HG03045 (cell line): ENCODE data around the gene ENAM.
"Not testable (repeated sequence)": the region's sequence is repeated elsewhere in the genome, so short reads cannot be mapped to it uniquely, and the experiment has no call there.

ENCODE experiments used
- ATAC-seq: cut with Tn5 transposase; IDR thresholded peaks from one replicate; pipeline ENCODE4 v1.9.1; 2021; ENCODE audit warnings: mild to moderate bottlenecking, moderate library complexity; ENCODE audit not compliant: unreplicated experiment

ENAM gene

DNA sequence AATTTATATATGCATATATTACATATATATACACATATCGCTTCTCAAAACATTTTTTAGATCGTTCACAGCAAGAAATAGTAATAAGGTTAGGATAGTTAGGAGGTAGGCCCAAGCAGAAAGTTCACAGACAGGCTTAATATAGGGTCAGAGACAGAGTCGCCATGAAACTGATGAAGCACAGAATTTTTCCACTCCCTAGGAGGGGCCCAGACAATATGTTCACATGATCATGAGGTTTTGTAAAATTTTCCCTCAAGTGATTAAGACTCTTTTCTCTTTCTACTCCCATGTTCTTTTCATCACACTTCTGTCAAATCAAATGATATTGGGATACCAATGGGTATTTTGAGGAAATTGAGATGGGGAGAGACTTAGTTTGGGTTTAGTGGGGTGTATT is 5.2 kb upstream of the ENAM start:
- no peak for ATAC-seq

DNA sequence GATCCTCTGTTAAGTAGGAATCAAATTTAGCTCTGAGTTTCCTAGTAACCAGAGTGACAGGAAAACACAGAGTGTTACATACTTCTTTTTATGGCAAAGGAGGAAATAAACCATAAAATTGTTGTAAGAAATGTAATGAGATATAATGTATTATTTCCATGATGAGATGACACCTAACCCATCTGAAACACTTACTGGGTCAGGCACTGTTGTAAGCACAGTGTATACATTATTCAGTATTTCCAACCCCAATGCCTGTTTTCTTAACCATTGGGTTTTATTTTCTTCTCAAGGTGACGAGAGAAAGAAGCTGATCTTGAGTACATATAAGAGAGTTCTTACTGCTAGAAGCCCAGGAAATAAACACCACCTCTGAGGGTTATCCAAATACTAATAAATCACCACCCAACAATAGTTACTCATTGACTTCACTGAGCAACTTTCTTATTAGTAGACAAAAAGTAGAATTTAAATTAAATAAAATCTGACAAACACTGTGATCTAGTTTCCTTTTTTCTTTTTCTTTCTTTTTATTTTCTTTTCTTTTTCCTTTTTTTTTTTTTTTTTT is 4.2 kb upstream of the ENAM start:
- ATAC-seq: no peak

DNA sequence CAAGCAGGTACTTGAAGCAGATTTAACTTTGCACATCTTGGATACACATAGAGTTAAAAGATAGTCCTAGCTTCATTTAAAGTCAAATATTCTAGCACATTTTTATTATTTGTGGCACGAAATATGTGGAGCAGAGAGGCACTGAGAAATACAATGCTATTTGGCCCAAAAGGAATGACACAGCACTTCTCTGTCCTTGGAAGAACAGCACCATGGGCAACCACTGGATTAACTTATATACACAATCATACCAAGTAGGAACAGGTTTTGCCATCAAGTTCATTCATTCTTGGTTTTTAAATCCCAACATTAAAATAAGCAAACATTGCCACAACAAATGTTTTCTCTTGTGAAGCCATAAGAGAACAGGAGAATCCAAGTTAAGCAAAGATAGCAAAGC is 924 bp upstream of the ENAM start:
- ATAC-seq: no peak

DNA sequence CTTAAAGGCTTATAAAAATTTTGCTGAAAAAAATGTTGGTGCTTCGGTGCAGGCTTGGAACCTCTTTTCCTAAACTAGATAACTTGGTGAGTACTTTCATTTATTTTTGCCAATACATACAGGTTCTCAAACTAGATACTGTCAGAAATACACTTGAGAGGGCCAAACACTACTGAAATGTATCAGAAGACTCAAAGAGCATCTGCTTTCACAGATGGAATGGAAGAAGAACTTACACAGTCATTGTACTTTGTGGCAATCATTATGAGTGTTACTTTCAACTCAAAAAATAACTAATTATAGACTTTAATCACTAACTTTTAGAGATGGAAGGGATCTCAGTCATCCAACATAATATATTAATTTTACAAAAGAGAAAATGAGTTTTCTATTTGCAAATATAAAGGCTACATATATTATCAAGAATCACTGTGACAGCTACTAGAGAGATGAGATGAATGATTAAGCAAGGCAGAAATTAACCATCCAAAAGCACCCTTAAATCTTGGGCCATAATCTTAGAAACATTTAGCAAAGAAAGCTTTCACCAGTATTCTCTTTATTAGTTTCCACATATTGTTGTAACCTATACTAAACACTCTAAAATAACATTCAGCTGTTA is 1.0 kb downstream of the ENAM start:
- ATAC-seq: no peak

DNA sequence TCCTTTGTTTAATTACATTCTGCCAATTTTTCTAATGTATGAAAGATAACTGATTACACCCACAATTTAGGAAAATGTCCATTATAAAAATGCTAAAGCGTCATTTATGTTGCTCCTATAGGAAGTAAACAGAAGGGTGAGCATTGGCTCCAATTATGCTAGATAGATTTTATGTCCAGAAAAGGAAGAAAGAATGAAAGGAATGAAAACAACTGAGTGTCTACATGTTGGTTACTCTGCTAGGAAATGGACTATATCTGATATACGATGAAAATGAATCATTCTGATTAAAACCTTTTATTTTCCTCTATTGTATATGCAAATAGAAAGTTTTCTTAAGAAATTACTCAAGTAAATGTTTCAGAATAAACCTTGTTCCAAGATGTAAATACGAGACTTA is 1.6 kb downstream of the ENAM start:
- ATAC-seq: no peak

DNA sequence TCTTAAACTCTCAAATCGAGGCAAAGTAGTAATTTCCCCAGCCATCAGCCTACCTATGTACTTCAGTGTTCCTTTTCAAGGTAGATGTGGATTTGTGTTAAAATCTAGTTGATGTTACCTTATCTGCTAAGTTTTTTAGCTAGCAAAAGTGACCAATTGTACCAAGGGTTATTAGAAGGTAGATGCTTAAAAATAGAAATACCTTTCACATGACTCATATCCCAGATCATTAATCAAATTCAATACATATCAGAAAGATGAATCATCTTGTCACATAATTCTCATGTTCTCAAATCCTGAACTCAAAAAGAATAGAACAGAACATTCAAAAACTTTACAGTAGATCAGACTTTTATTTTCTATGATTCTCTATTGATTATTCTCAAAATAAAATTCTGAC is 3.5 kb downstream of the ENAM start:
- ATAC-seq: no peak

DNA sequence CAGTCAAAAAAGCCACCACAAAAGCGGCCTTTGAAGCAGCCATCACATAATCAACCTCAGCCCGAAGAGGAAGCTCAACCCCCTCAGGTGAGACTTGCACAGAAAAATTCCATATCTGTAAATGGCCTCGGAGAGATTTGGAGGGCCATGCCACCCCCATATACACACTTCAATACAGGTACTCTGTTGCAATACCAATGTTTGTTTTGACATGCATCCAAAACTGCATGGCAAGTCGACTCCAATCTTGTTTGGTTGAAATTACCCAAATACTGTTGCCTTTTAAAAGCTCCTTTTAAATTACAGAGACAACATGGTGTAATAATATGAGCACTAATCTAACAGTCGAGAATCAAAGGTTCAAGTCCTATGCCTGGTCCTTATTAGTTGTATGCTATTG is 5.9 kb downstream of the ENAM start:
- no peak for ATAC-seq

DNA sequence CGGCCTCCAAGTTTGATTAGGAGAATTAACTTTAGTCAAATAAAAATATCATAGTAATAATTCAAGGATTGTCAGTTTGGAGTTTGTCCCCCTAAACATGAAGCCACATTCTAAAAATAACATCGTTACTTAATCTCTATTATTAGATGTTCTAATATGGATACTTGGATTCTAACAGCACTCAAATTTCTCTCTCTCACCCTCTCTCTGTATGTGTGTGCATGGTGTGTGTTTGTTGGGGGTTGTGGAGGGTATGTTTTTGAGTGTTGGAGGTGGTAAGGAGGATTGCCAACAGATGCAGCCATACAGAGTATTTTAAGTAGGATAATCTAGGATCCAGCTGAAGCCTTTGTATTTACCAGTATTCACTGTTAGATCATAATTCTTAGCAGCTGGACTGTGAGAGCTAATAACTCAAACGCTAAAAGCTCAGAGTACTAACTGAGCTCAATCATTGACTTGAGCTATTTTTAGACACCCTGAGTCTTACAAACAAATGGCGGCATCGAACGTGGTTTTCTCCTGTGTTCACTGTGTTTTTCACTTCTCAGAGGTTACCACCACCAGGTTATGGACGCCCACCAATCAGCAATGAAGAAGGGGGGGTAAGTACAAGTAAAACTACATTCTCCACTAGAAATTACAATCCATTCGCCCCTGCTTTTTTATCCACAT is 8.8 kb downstream of the ENAM start:
- ATAC-seq: no peak

DNA sequence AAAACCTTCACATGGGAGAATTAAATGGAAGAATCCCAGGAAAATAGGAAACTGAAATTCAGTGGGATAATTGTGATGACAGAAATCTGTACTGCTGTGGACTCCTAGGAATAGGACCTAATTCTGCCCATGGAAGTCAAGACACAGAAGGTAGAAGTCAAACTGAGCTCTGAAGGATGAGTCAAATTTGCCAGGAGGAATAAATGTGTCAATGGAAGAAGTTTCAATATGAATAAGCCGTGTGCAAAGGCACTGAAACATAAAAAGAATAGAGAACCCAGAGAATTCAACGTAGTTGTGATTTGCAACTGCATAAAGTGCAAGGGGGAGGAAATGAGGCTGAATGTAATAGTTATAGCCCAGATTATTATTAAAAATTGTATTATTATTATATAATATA is 11.6 kb downstream of the ENAM start:
- no peak for ATAC-seq

DNA sequence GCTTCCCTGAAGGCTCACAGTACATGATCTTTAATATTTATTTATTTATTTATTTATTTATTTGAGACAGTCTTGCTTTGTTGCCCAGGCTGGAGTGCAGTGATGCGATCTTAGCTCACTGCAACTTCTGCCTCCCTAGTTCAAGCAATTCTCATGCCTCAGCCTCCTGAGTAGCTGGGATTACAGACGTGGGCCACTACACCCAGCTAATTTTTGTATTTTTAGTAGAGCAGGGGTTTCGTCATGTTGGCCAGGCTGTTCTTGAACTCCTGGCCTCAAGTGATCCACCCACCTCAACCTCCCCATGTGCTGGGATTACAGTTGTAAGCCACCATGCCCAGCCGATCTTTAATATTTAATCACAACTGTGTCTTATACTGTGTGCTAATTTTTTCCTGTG is 22.2 kb downstream of the ENAM start:
- not testable (repeated sequence) for ATAC-seq

DNA sequence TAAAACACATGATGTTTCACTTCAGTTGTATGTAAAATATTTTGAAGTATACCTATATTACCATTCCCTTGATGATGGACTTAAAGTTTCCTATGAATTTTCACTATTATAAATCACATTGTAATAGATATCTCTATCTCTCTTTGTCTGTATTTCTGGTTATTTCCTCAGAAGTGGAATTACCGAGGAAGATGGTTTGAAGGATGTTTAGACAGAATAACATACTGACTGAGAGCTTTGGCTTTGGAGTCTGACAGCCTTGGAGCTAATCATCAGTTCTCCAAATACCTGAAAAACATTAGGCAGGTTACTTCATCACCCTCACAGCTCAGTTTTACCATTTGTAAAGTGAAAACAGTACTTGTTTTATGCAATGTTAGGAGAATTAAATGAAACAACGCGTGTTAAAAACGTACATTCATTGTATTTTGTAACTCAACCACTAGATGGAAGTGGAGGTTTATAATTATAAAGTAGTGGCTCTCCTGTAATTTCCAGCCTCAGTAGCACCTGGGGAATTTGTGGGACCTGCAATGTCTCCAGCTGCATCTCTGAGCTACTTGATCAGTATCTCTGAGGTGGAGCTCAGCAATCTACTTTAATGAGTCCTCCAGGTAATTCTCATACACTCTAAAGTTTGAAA is 23.4 kb downstream of the ENAM start:
- ATAC-seq: no peak

DNA sequence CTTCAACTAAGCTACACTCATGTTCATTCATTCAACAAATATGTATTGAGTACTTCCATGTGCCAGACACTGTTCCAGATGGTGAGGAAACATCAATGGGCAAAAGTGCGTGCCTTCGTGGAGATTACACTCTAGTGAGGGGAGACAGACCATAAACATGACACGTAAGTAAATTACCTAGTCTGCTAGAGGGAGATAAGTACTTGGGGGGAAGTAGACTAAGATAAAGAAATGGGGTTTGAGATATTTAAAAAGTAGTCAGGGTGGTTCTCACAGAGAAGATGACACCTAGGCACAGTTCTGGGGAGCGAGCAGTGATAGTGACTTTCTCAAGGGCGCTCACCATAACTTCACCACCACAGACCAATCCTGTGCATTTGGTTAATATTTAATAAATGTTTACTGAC is 26.1 kb downstream of the ENAM start:
- no peak for ATAC-seq

DNA sequence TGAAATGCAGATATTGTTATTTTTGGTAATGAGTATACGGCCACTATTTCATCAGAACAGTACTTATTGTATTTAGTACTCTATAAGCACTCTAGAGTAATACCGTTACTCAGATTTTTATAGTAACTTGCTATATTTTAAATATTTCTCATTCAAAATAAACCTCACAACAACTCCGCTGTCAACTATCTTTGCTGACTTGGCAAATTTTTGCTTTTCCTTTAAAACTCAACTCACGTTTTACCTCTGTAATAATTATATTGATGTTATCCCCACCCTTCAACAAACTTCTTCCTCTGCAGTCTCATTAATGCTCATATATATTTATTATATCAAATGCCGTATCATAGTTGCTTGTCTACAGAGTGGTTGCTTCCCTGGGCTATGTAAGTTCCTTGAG is 28.8 kb downstream of the ENAM start:
- no peak for ATAC-seq

DNA sequence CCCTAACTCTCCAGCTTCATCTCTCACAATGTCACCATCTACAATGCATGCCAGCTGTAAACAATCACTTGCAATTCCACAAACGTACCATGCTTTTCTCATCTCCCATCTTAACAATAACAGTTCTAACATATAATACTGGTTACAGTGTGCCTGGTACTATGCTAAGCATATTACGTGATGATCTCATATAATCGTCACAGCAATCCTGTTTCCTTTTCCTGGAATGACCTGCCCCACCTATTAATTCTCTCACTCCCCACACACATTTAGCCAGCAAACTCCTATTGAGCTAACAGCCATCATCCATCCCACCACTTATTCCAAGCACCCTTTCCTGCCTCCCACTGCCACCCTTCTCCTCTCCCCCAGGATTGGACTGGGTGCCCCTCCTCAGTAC is 29.9 kb downstream of the ENAM start:
- no peak for ATAC-seq

DNA sequence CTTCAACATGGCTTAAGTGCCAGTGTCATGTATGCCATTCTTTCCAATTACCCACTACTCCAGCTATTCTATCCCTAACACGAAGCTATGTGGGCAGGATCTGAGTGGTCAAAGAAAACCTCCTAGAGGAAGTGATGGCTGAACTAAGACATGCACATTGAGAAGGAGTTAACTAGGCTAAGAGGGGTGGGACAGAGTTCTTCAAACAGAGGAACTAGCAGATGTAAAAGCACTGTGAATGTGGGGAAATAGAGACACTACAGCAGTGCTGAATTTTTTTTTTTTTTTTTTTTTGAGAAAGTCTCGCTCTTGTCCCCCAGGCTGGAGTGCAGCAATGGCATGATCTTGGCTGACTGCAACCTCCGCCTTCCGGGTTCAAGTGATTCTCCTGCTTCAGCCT is 31.6 kb downstream of the ENAM start:
- ATAC-seq: no peak

DNA sequence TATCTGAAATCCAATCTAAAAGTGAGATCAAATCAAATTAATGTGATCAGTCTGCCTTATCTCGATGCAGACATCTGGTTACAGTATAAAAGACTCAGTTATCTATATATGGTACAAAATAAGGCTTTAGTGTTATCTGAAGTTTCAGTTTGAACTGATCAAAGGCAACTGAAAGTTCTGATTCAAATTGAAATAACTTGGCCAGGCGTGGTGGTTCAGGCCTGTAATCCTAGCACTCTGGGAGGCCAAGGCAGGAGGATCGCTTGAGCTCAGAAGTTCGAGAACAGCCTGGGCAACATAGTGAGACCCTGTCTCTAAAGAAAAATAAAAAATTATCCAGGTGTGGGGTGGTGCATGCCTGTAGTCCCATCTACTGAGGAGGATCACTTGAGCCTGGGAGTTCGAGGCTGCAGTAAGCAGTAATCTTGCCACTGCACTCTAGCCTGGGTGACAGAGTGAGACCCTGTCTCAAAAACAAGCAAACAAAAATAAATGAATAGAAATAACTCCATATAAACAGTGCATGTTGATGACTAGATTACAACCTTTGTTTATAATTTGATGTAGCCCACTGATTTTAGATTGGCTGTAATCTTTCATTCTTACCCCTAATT is 32.9 kb downstream of the ENAM start:
- ATAC-seq: peak; percentile 59

DNA sequence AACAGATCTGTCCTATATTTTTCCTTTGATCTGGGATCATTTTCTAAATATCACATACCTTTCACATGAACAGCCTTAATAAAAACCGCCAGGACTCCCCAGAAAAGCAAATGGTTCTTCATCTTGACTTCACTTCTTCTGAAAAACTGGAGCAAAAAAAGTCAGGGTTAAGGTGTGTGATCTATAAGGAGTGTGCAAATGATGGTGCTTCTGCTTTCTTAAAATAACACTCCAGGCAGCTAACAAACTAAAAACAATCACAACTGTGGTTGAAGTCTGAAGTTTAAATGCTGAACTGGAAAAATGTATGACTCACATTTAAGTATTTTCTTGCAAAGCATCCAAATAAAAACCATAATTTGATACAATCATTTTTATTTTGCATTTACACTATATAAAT is 37.8 kb downstream of the ENAM start, which contains the start of gene JCHAIN:
Gene JCHAIN (minus strand): TSS at position 140 of the 400 bp plus-strand sequence. CDS start 18 bp downstream, at position 122.
- peak; percentile 61 for ATAC-seq

DNA sequence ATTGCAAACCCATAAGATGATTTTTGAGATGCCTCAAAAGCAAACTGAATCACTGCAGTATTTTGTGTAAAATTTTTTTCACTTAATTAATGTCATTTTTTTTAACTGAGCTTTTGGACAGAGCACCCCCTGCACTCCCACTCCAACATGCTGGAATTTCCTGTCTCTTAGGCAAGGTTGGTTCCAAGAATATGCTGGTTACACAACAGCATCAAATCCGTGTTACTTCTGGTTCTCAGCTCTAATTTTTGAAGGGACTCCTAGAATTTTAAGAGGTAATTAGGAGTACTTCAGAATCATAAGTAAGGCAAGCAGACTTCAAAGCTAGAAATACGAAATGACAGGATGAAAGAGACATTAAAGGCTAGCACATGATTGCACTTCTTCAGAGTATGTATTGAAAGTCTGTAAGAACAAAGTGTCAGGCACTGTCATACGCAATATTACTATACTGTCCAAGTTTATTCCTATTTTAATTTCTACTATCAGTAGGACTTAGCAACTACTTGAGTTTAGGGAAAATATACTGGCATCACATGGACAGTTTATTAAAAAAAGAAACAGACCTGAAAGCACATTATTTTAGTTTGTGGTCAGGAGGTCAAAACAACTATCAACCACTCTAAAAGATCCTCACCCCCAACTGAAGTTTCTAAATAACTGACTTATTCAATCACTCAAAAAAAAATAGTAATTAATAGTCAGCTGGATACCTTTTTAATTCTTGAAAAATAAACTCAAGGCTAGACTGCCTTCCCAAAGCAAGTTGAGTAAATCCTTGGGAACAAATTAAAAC is 39.4 kb downstream of the ENAM start:
- no peak for ATAC-seq

DNA sequence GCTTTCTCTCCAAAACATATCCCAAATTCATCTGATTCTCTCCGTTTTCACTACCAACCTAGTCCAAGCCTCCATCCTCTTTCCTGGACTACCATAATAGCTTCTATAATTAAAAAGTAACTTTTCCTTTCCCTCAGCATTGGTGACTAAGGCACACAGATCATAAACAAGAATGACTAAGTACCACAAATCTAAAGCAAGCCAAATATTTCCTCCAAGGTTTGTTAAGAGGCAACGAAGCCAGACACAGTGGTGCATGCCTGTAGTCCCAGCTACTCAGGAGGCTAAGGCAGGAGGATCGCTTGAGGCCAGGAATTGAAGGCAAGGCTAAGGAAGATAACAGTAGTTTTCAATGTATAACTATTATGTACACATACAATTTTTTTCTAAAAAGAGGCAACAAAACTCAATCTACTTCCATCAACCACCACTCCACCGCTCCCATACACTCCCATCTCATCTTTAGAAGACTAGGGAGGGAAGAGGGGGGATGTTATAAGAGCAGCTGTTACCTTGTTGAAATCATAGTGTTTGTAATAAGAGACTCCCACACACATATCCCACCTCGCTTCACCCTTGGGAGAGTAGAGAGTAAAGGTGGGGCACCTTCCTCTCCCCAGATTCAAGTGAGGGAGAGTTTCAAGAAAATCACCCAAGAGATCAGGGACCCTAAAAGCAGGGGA is 41.9 kb downstream of the ENAM start:
- no peak for ATAC-seq

DNA sequence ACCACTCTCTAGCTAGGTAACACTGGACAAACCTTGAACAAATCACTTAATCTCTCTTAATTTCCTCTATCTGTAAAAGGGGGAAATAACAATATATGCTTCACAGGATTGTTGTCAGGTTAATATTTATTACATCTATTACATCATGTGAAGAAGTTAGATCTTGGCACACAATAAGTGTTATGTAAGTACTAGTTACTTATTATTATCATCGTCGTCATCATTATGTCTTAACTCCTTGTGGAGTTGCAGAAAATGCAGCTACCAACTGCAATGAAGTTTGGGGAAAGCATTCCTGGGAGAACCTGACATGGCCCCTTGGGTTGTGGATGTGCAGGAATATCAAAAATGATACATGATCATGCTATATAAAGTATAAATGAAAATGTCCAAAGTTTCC is 42.5 kb downstream of the ENAM start:
- ATAC-seq: no peak
